Trophoblast cell (in vitro differentiated cells and primary cell): ENCODE measurements around the gene OR5B2.

ENCODE experiments used
- DNase-seq, 2 donors: peaks; one replicate each; pipeline ENCODE4 v3.0.0-alpha.2; 2016
- H2AFZ ChIP-seq: 2 replicates; pipeline ENCODE4 v1.6.1; 2013; ENCODE audit warnings: low read length, moderate library complexity, mild to moderate bottlenecking; ENCODE audit not compliant: insufficient read depth, poor library complexity
- H2AK5ac ChIP-seq: 2 replicates; pipeline ENCODE4 v1.6.1; 2013; ENCODE audit warnings: mild to moderate bottlenecking, low read length
- H2BK120ac ChIP-seq: 2 replicates; pipeline ENCODE4 v1.6.1; 2013; ENCODE audit warnings: low read length, mild to moderate bottlenecking, moderate library complexity; ENCODE audit not compliant: insufficient read depth, poor library complexity
- H2BK12ac ChIP-seq: 2 replicates; pipeline ENCODE4 v1.6.1; 2013; ENCODE audit warnings: mild to moderate bottlenecking, low read length, moderate library complexity
- H2BK5ac ChIP-seq: 2 replicates; pipeline ENCODE4 v1.6.1; 2013; ENCODE audit warnings: low read length, low read depth, moderate library complexity, mild to moderate bottlenecking; ENCODE audit not compliant: poor library complexity
- H3K14ac ChIP-seq: 2 replicates; pipeline ENCODE4 v1.6.1; 2013; ENCODE audit warnings: mild to moderate bottlenecking, low read length
- H3K18ac ChIP-seq: 2 replicates; pipeline ENCODE4 v1.6.1; 2013; ENCODE audit warnings: mild to moderate bottlenecking, low read length
- H3K23ac ChIP-seq: 2 replicates; pipeline ENCODE4 v1.6.1; 2013; ENCODE audit warnings: low read length
- H3K27ac ChIP-seq: 2 replicates; pipeline ENCODE4 v1.5.1; 2013; ENCODE audit warnings: low read depth, mild to moderate bottlenecking, inconsistent platforms, low read length, moderate library complexity
- H3K27me3 ChIP-seq: 2 replicates; pipeline ENCODE4 v1.6.1; 2013; ENCODE audit warnings: inconsistent platforms, mild to moderate bottlenecking, low read length, moderate library complexity; ENCODE audit not compliant: insufficient read depth
- H3K36me3 ChIP-seq, 2 experiments: 1 replicate in 1 of 2; 2 replicates in 1 of 2; pipeline ENCODE4 v1.6.1; 2013; ENCODE audit warnings: low read length in 2 of 2, mild to moderate bottlenecking in 2 of 2, moderate library complexity in 1 of 2; ENCODE audit not compliant: insufficient read depth in 2 of 2, control insufficient read depth in 1 of 2
- H3K4ac ChIP-seq: 2 replicates; pipeline ENCODE4 v1.6.1; 2013; ENCODE audit warnings: low read depth, mild to moderate bottlenecking, low read length, moderate library complexity
- H3K4me1 ChIP-seq, 2 experiments: 1 replicate in 1 of 2; 2 replicates in 1 of 2; pipeline ENCODE4 v1.6.1; 2013; ENCODE audit warnings: low read length in 2 of 2, mild to moderate bottlenecking in 2 of 2, moderate library complexity in 1 of 2; ENCODE audit not compliant: insufficient read depth in 2 of 2, control insufficient read depth in 1 of 2
- H3K4me2 ChIP-seq: 2 replicates; pipeline ENCODE4 v1.6.1; 2013; ENCODE audit warnings: inconsistent platforms, mild to moderate bottlenecking, low read length, moderate library complexity
- H3K4me3 ChIP-seq: 2 replicates; pipeline ENCODE4 v1.5.1; 2013; ENCODE audit warnings: mild to moderate bottlenecking, low read depth, low read length, inconsistent platforms
- H3K79me1 ChIP-seq: one replicate; pipeline ENCODE4 v1.6.1; 2013; ENCODE audit warnings: low read length
- H3K79me2 ChIP-seq: 2 replicates; pipeline ENCODE4 v1.6.1; 2013; ENCODE audit warnings: low read length, mild to moderate bottlenecking; ENCODE audit not compliant: control insufficient read depth, insufficient read depth, poor library complexity
- H3K9ac ChIP-seq: 2 replicates; pipeline ENCODE4 v1.6.1; 2013; ENCODE audit warnings: mild to moderate bottlenecking, low read length
- H3K9me3 ChIP-seq: 2 replicates; pipeline ENCODE4 v1.6.1; 2013; ENCODE audit warnings: low read depth, mild to moderate bottlenecking, control low read depth, inconsistent platforms, low read length; ENCODE audit not compliant: insufficient read depth
- H4K12ac ChIP-seq: 2 replicates; pipeline ENCODE4 v1.6.1; 2013; ENCODE audit warnings: low read depth, mild to moderate bottlenecking, low read length, moderate library complexity
- H4K8ac ChIP-seq: 2 replicates; pipeline ENCODE4 v1.6.1; 2013; ENCODE audit warnings: low read depth, mild to moderate bottlenecking, low read length, moderate library complexity
- H4K91ac ChIP-seq: one replicate; pipeline ENCODE4 v1.6.1; 2013; ENCODE audit warnings: low read depth, mild to moderate bottlenecking, low read length, moderate library complexity
- WGBS: extraction: QIAGEN DNeasy Blood & Tissue Kit; methylation state at CpG from one replicate; pipeline ENCODE4 v1.1.7; 2013; ENCODE audit warnings: missing lambda C conversion rate; ENCODE audit not compliant: insufficient read length, insufficient coverage; ENCODE audit errors: extremely low coverage; 5-methylcytosine and 5-hydroxymethylcytosine counted together

OR5B2 gene

GRCh38 chr11:58451585-58451984 lies 23.7 kb upstream of the OR5B2 start:
- no CpG with 5 or more reads among the region's 3 CpGs for WGBS
- DNase-seq = no peak
- H3K4me2 ChIP-seq = no peak overlapping the region
- H3K4me3 ChIP-seq = no peak overlapping the region
- H3K27ac ChIP-seq = no peak overlapping the region
- no peak overlapping the region for H2AK5ac ChIP-seq
- no peaks in the 10 kb centered on the region for H3K27me3 ChIP-seq
- no peak overlapping the region for H3K4ac ChIP-seq
- no peak overlapping the region for H2BK120ac ChIP-seq
- no peak overlapping the region for H3K9ac ChIP-seq
- H3K9me3 ChIP-seq = no peaks in the 10 kb centered on the region
- no peak overlapping the region for H2BK5ac ChIP-seq
- H4K91ac ChIP-seq = no peak overlapping the region
- no peaks in the 10 kb centered on the region for H3K79me1 ChIP-seq
- no peak overlapping the region for H2BK12ac ChIP-seq
- no peaks in the 10 kb centered on the region for H3K79me2 ChIP-seq
- H3K14ac ChIP-seq = no peak overlapping the region
- no peaks in the 10 kb centered on the region for H3K4me1 ChIP-seq
- no peak overlapping the region for H4K12ac ChIP-seq
- H3K23ac ChIP-seq = no peak overlapping the region
- H3K36me3 ChIP-seq = no peaks in the 10 kb centered on the region
- no peak overlapping the region for H3K18ac ChIP-seq
- H4K8ac ChIP-seq = no peak overlapping the region
- H2AFZ ChIP-seq = no peak overlapping the region

DNA sequence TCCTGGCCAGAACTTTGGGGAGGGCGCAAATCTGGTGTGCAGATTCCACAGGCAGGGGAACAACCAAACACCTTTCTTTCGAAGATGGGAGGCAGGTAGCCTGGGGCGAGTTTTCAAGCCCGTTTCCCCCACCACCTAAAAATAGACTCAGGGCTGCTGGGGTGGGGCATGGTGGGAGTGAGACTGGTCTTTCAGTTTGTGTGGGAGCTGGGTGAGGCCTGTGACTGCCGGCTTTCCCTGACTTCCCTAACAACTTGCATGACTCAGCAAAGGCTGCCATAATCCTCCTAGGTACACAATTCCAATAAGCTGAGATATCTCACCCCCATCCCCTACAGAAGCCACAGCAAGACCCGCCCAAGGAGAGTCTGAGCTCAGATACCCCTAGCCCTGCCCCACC lies 18.4 kb upstream of the OR5B2 start:
- Histone ChIP-seq H4K12ac (no peak overlapping the region), H3K36me3 (no peaks in the 10 kb centered on the region), H4K8ac (no peak overlapping the region), H2BK12ac (no peak overlapping the region), H3K9ac (no peak overlapping the region), H3K27me3 (no peaks in the 10 kb centered on the region), H3K14ac (no peak overlapping the region), H3K4me1 (no peaks in the 10 kb centered on the region), H2AFZ (no peak overlapping the region), H3K4me2 (no peak overlapping the region), H3K9me3 (peaks cover 4% of the 10 kb centered on the region), H3K23ac (no peak overlapping the region), H4K91ac (no peak overlapping the region), H3K4ac (no peak overlapping the region), H3K4me3 (no peak overlapping the region), H2BK5ac (no peak overlapping the region), H3K18ac (no peak overlapping the region), H2AK5ac (no peak overlapping the region), H3K79me2 (no peaks in the 10 kb centered on the region), H3K79me1 (no peaks in the 10 kb centered on the region), H2BK120ac (no peak overlapping the region), H3K27ac (no peak overlapping the region)
- WGBS = no CpG with 5 or more reads among the region's 6 CpGs
- no peak for DNase-seq

DNA sequence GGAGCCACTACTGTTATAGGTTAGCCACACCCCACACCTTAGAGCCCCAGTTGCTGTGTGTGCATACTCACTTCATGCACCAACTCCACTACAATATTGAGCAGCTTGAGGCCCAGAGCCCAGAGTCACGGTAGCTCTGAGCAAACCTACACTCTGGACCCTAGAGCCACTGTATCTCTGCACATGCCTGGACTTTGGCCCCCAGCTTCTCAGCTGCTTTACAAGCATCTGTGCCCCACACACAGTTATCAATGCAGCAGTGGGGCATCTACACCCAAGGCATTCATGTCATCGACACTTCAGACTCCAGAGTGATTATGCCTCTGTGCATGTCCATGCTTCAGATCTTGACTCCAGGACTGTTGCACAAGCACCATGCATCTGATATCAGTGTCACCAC lies 16.4 kb upstream of the OR5B2 start:
- Histone ChIP-seq H4K91ac (no peak overlapping the region), H3K4me1 (no peaks in the 10 kb centered on the region), H3K36me3 (no peaks in the 10 kb centered on the region), H3K27ac (no peak overlapping the region), H2BK120ac (no peak overlapping the region), H3K4me3 (no peak overlapping the region), H3K9ac (no peak overlapping the region), H3K14ac (no peak overlapping the region), H3K27me3 (no peaks in the 10 kb centered on the region), H3K4ac (no peak overlapping the region), H3K23ac (peak overlapping the region; percentile 37), H2AK5ac (no peak overlapping the region), H4K12ac (no peak overlapping the region), H2AFZ (no peak overlapping the region), H4K8ac (no peak overlapping the region), H2BK5ac (no peak overlapping the region), H3K79me1 (no peaks in the 10 kb centered on the region), H3K9me3 (peaks cover 4% of the 10 kb centered on the region), H3K79me2 (no peaks in the 10 kb centered on the region), H3K4me2 (no peak overlapping the region), H2BK12ac (no peak overlapping the region), H3K18ac (no peak overlapping the region)
- no peak for DNase-seq
- no CpG with 5 or more reads among the region's 2 CpGs for WGBS

DNA sequence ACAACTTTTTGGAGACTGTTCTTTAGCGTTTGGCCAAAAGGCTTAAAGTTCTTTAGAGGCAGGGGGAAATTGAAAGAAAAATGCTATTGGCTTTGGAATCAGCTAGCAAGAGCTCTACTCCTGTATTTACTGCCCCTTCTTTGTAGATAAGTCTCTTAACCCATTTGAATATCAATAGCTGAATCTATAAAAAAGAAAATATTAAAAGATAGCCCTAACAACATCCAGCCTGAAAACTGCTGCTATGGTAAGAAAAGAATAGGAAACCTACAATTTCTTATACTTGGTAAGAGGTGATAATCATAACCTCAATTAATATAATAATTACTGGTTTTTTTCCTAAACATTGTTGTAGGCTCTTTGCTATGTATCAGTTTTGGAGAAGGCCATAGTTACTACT lies 14.2 kb upstream of the OR5B2 start, which contains the start of gene OR5B12:
Gene OR5B12, minus strand, starts transcription at position 101 of the 400 bp plus-strand sequence. CDS start 2,085 bp downstream, outside the sequence.
- H3K4me2 ChIP-seq = no peak within 1 kb of the TSS
- no peak within 1 kb of the TSS for H4K91ac ChIP-seq
- H2AK5ac ChIP-seq = no peak within 1 kb of the TSS
- no peak for DNase-seq
- H2BK12ac ChIP-seq = no peak within 1 kb of the TSS
- H3K9ac ChIP-seq = no peak within 1 kb of the TSS
- no peak within 1 kb of the TSS for H2BK5ac ChIP-seq
- H4K8ac ChIP-seq = no peak within 1 kb of the TSS
- H3K27me3 ChIP-seq = no peaks in the 10 kb centered on the region
- no peak within 1 kb of the TSS for H3K4me3 ChIP-seq
- no peak within 1 kb of the TSS for H3K23ac ChIP-seq
- H3K36me3 ChIP-seq = no peaks in the 10 kb centered on the region
- no peaks in the 10 kb centered on the region for H3K79me2 ChIP-seq
- no peak within 1 kb of the TSS for H4K12ac ChIP-seq
- no peak within 1 kb of the TSS for H2AFZ ChIP-seq
- H3K18ac ChIP-seq = no peak within 1 kb of the TSS
- H3K4ac ChIP-seq = no peak within 1 kb of the TSS
- no CpG with 5 or more reads among the region's 1 CpG for WGBS
- no peak within 1 kb of the TSS for H2BK120ac ChIP-seq
- no peaks in the 10 kb centered on the region for H3K79me1 ChIP-seq
- no peak within 1 kb of the TSS for H3K14ac ChIP-seq
- H3K4me1 ChIP-seq = no peaks in the 10 kb centered on the region
- H3K9me3 ChIP-seq = peaks cover 4% of the 10 kb centered on the region
- no peak within 1 kb of the TSS for H3K27ac ChIP-seq
